Endodermal cell (in vitro differentiated cells): ENCODE results near the gene ZNF445. TPM values are rescaled to one million over a fixed set of nuclear protein-coding genes. Genes with fewer than 3 reads are reported as not detected.

ENCODE experiments used
- DNase-seq: peaks from one replicate; pipeline ENCODE4 v3.0.0-alpha.2; 2017
- H3K27ac ChIP-seq: 2 replicates; pipeline ENCODE4 v1.5.1; 2013; ENCODE audit warnings: mild to moderate bottlenecking, low read depth, low read length, moderate library complexity
- H3K27me3 ChIP-seq: 2 replicates; pipeline ENCODE4 v1.6.1; 2013; ENCODE audit warnings: mild to moderate bottlenecking, low read length, moderate library complexity; ENCODE audit not compliant: insufficient read depth, control insufficient read depth, poor library complexity, severe bottlenecking
- H3K36me3 ChIP-seq: 2 replicates; pipeline ENCODE4 v1.7.0; 2013; ENCODE audit warnings: mild to moderate bottlenecking, low read length, moderate library complexity; ENCODE audit not compliant: control insufficient read depth, insufficient read depth
- H3K4me1 ChIP-seq: one replicate; pipeline ENCODE4 v1.7.0; 2013; ENCODE audit warnings: low read length; ENCODE audit not compliant: control insufficient read depth, insufficient read depth
- H3K4me3 ChIP-seq: 2 replicates; pipeline ENCODE4 v1.5.1; 2013; ENCODE audit warnings: mild to moderate bottlenecking, low read length, moderate library complexity
- H3K9ac ChIP-seq: 2 replicates; pipeline ENCODE4 v1.6.1; 2013; ENCODE audit warnings: mild to moderate bottlenecking, low read length, moderate library complexity; ENCODE audit not compliant: poor library complexity, severe bottlenecking; ENCODE audit errors: extremely low read depth
- H3K9me3 ChIP-seq: 2 replicates; pipeline ENCODE4 v1.6.1; 2013; ENCODE audit warnings: mild to moderate bottlenecking, low read length, moderate library complexity; ENCODE audit not compliant: control insufficient read depth
- H3K27ac Mint-ChIP-seq: 2 replicates; pipeline ENCODE4 v1.8.0; 2020; ENCODE audit warnings: mixed read lengths
- H3K27me3 Mint-ChIP-seq: 2 replicates; pipeline ENCODE4 v1.8.0; 2021; ENCODE audit warnings: mild to moderate bottlenecking, mixed read lengths; ENCODE audit not compliant: insufficient read depth
- H3K36me3 Mint-ChIP-seq: 2 replicates; pipeline ENCODE4 v1.8.0; 2020; ENCODE audit warnings: low read depth, mixed read lengths
- H3K4me1 Mint-ChIP-seq: 2 replicates; pipeline ENCODE4 v1.8.0; 2020; ENCODE audit warnings: mixed read lengths
- H3K4me3 Mint-ChIP-seq: 2 replicates; pipeline ENCODE4 v1.8.0; 2020; ENCODE audit warnings: mild to moderate bottlenecking, moderate library complexity, mixed read lengths
- H3K9me3 Mint-ChIP-seq: 2 replicates; pipeline ENCODE4 v1.8.0; 2020; ENCODE audit warnings: mild to moderate bottlenecking, mixed read lengths
- CTCF ChIP-seq: fragments of 200-600 bp; sonication (generic); conservative IDR thresholded peaks from 2 replicates; pipeline ENCODE4 v1.5.0; 2021; ENCODE audit warnings: antibody characterized with exemption, mild to moderate bottlenecking
- WGBS, 2 experiments: methylation state at CpG; one replicate each; pipeline versions ENCODE4 v1.1.5 to v1.1.7; 2013; ENCODE audit warnings: missing lambda C conversion rate in 2 of 2, mixed read lengths in 1 of 2; ENCODE audit not compliant: insufficient coverage in 1 of 2, insufficient read length in 1 of 2; 5-methylcytosine and 5-hydroxymethylcytosine counted together
- total RNA-seq, 2 donors: library from RNA; stranded (reverse); fragmentation: NEBNext Ultra II Directional in 1 of 2; extraction: Animal tissue kit (Norgen Biotek cat#: 25700) in 1 of 2; gene quantifications; 2 replicates in 1 of 2; 3 replicates in 1 of 2; pipeline ENCODE4 v1.2.1, GENCODE V29; 2021

The ZNF445 gene
- total RNA-seq, 2 donors from 2014 or later, result 35.4 to 56.9 TPM

DNA sequence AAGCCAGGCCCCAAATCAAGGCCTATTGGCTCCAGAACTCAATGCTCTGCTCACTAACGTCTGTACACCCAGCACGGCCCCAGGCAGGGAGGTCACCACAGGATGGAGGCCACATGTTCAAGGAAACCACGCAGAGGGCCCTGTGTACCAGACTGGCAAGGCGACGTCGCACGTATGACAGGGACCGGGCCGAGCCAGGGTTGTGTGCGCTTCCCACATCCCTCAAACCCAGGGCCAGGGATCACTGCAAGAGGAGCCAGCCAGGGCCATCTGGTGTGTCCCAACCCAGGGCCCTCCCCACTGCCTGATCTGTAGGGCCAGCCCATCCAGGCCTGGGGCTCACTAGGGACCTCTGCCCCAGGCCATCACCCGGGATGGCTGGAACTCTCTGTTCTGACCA, 62.0 kb downstream of the ZNF445 start:
- peaks cover 4% of the 10 kb centered on the region for H3K9me3 Mint-ChIP-seq
- H3K9me3 ChIP-seq, result no peaks in the 10 kb centered on the region
- H3K27me3 ChIP-seq, result no peaks in the 10 kb centered on the region

GRCh38 chr3:44414517-44415090, 62.9 kb downstream of the ZNF445 start:
- Histone ChIP-seq H3K9me3 (no peaks in the 10 kb centered on the region), H3K4me1 (no peaks in the 10 kb centered on the region), H3K27me3 (no peaks in the 10 kb centered on the region), H3K36me3 (no peaks in the 10 kb centered on the region), H3K27ac (no peak overlapping the region), H3K9ac (no peak overlapping the region), H3K4me3 (no peak overlapping the region)
- H3K36me3 Mint-ChIP-seq, result no peaks in the 10 kb centered on the region
- peak; percentile 31 for DNase-seq
- no peak for TF ChIP-seq CTCF
- no peaks in the 10 kb centered on the region for H3K27me3 Mint-ChIP-seq
- H3K9me3 Mint-ChIP-seq, result peaks cover 4% of the 10 kb centered on the region
- H3K4me3 Mint-ChIP-seq, result no peak overlapping the region
- no peaks in the 10 kb centered on the region for H3K4me1 Mint-ChIP-seq
- 93 to 100% methylated on average over 3 to 11 of the region's 11 CpGs for WGBS, 2 experiments
- no peak overlapping the region for H3K27ac Mint-ChIP-seq

More for the DNA sequence above, 62.0 kb downstream of the ZNF445 start:
- Mint-ChIP-seq H3K27ac (no peak overlapping the region), H3K27me3 (no peaks in the 10 kb centered on the region), H3K4me3 (no peak overlapping the region), H3K4me1 (no peaks in the 10 kb centered on the region), H3K36me3 (no peaks in the 10 kb centered on the region)
- Histone ChIP-seq H3K27ac (no peak overlapping the region), H3K4me3 (no peak overlapping the region), H3K4me1 (no peaks in the 10 kb centered on the region), H3K9ac (no peak overlapping the region), H3K36me3 (no peaks in the 10 kb centered on the region)
- no peak for TF ChIP-seq CTCF
- 91 to 92% methylated on average over 7 to 11 of the region's 11 CpGs for WGBS, 2 experiments
- DNase-seq, result no peak

GRCh38 chr3:44412365-44412764, 65.1 kb downstream of the ZNF445 start:
- Mint-ChIP-seq H3K27me3 (no peaks in the 10 kb centered on the region), H3K4me3 (no peak overlapping the region), H3K36me3 (no peaks in the 10 kb centered on the region), H3K4me1 (no peaks in the 10 kb centered on the region), H3K9me3 (no peaks in the 10 kb centered on the region), H3K27ac (no peak overlapping the region)
- 80 to 84% methylated on average over 10 of the region's 10 CpGs for WGBS, 2 experiments
- DNase-seq, result peak; percentile 40
- Histone ChIP-seq H3K4me1 (no peaks in the 10 kb centered on the region), H3K9me3 (no peaks in the 10 kb centered on the region), H3K27ac (no peak overlapping the region), H3K36me3 (peaks cover 3% of the 10 kb centered on the region), H3K27me3 (no peaks in the 10 kb centered on the region), H3K9ac (no peak overlapping the region), H3K4me3 (no peak overlapping the region)
- no peak for TF ChIP-seq CTCF
